Peyer's patch (tissue), 4 donors: Measurements from ENCODE around the gene WDR48. TPM values are rescaled to one million over a fixed set of nuclear protein-coding genes. Genes with fewer than 3 reads are reported as not detected.

Experiments
- DNase-seq, 3 donors: peaks; one replicate each; pipeline ENCODE4 v3.0.0-alpha.2; 2017 to 2019
- H3K27ac ChIP-seq, 4 donors: fragments of 200-600 bp; sonication (generic); one replicate each; pipeline ENCODE4 v1.5.1; 2016 to 2019
- H3K27me3 ChIP-seq, 2 donors: fragments of 200-600 bp; sonication (generic); one replicate each; pipeline ENCODE4 v1.5.1; 2019
- H3K36me3 ChIP-seq, 3 donors: fragments of 200-600 bp; sonication (generic); one replicate each; pipeline ENCODE4 v1.5.1; 2016 to 2019
- H3K4me1 ChIP-seq, 4 donors: fragments of 200-600 bp; sonication (generic); one replicate each; pipeline ENCODE4 v1.5.1; 2016 to 2019
- H3K4me3 ChIP-seq, 4 donors: fragments of 200-600 bp; sonication (generic); 1 replicate in 3 of 4; 2 replicates in 1 of 4; pipeline ENCODE4 v1.5.1; 2016 to 2019; ENCODE audit warnings: mild to moderate bottlenecking in 1 of 4
- H3K9me3 ChIP-seq, 4 donors: fragments of 200-600 bp; sonication (generic); one replicate each; pipeline ENCODE4 v1.5.1; 2016 to 2019; ENCODE audit warnings: mild to moderate bottlenecking in 1 of 4
- POLR2A ChIP-seq, 2 donors: fragments of 450-650 bp; IDR thresholded peaks; one replicate each; pipeline ENCODE4 v1.5.1; 2017; ENCODE audit warnings: antibody characterized with exemption in 2 of 2, mild to moderate bottlenecking in 2 of 2, moderate library complexity in 2 of 2
- total RNA-seq, 4 donors: library from RNA; depleted of rRNA; stranded (reverse); fragments of >200 nt; gene quantifications; one replicate each; pipeline ENCODE4 v1.1.0, GENCODE V29; 2016
- TF ChIP-seq, protein P1 (sequence below), 6 experiments: fragments of 450-650 bp in 4 of 6; fragments of 200-600 bp in 2 of 6; sonication (generic) in 1 of 6; IDR thresholded peaks; one replicate each; pipeline ENCODE4 v1.5.1; 2017 to 2019; ENCODE audit warnings: antibody characterized with exemption in 6 of 6, mild to moderate bottlenecking in 3 of 6, moderate library complexity in 1 of 6

WDR48 gene
- total RNA-seq, 4 donors from 2014 or later: 24.2 to 35.5 (median 31.2) TPM

DNA sequence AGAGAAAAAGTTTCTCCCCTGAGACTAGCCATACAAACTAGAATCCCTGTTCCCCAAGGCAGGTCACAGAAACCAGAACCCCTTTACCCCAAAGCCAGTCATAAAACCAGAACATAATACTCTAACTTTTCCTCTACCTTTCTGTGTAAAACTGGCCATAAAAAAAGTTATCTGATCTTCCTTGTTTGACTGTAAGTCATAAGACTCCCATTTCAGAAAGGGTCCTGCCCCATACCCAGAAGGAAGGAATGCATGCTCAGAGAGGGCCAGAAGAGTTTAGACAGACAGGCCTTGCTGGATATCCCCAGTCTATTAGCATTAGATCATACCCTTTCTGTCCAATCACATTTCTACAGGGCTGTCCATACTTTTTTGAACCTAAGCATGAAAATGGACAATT lies 27.3 kb upstream of the WDR48 start:
- H3K4me3 ChIP-seq: no peak overlapping the region
- no peaks in the 10 kb centered on the region for H3K9me3 ChIP-seq
- no peaks in the 10 kb centered on the region for H3K27me3 ChIP-seq
- no peaks in the 10 kb centered on the region for H3K4me1 ChIP-seq
- H3K36me3 ChIP-seq: no peaks in the 10 kb centered on the region
- DNase-seq: no peak
- no peak overlapping the region for H3K27ac ChIP-seq
- TF ChIP-seq, protein P1, sequence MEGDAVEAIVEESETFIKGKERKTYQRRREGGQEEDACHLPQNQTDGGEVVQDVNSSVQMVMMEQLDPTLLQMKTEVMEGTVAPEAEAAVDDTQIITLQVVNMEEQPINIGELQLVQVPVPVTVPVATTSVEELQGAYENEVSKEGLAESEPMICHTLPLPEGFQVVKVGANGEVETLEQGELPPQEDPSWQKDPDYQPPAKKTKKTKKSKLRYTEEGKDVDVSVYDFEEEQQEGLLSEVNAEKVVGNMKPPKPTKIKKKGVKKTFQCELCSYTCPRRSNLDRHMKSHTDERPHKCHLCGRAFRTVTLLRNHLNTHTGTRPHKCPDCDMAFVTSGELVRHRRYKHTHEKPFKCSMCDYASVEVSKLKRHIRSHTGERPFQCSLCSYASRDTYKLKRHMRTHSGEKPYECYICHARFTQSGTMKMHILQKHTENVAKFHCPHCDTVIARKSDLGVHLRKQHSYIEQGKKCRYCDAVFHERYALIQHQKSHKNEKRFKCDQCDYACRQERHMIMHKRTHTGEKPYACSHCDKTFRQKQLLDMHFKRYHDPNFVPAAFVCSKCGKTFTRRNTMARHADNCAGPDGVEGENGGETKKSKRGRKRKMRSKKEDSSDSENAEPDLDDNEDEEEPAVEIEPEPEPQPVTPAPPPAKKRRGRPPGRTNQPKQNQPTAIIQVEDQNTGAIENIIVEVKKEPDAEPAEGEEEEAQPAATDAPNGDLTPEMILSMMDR (IDR thresholded peaks at IDR 0.05): no peak
- TF ChIP-seq POLR2A (IDR thresholded peaks at IDR 0.05): no peak

DNA sequence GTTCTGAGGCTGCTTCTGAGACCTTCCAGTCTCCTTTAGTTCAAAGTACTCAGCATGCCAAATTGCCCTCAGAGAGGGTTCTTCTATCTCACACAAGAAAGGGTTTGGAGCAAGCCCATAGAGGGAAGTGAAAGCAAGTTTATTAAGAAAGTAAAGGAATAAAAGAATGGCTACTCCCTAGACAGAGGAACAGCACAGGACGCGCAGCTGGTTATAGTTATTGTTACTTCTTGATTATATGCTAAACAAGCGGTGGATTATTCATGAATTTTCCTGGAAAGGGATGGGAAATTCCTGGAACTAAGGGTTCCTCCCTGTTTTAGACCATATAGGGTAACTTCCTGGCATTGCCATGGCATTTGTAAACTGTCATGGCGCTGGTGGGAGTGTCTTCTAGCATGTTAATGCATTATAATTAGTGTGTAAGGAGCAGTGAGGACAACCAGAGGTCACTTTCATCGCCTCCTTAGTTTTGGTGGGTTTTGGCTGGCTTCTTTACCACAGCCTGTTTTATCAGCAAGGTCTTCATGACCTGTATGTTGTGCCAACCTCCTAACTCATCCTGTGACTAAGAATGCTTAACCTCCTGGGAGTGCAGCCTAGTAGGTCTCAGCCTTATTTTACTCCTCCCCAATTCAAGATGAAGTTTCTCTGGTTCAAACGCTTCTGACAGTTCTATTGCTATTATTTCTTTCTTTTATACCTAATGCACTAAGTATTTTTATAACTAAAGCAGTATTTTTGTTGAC lies 26.4 kb upstream of the WDR48 start:
- Histone ChIP-seq H3K27me3 (no peaks in the 10 kb centered on the region), H3K9me3 (no peaks in the 10 kb centered on the region), H3K4me1 (no peaks in the 10 kb centered on the region), H3K27ac (no peak overlapping the region), H3K36me3 (no peaks in the 10 kb centered on the region), H3K4me3 (no peak overlapping the region)
- no peak for TF ChIP-seq POLR2A (IDR thresholded peaks at IDR 0.05)
- TF ChIP-seq, protein P1 (IDR thresholded peaks at IDR 0.05): no peak
- no peak for DNase-seq

DNA sequence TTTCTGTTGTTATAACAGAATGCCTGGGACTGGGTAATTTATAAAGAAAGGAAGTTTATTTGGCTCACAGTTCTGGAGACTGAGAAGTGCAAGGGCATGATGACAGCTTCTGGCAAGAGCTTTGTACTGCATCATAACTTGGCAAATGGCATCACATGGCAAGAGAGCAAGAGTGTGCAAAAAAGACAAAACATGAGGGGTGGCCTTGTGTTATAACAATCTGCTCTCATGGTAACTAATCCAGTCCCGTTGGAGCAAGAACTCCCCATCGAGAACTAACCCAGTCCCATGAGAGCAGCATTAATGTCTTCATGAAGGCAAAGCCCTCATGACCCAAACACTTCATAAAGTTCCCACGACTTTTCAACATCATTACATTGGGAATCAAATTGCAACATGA lies 23.3 kb upstream of the WDR48 start:
- TF ChIP-seq, protein P1 (IDR thresholded peaks at IDR 0.05): no peak
- no peak for TF ChIP-seq POLR2A (IDR thresholded peaks at IDR 0.05)
- DNase-seq: no peak
- Histone ChIP-seq H3K9me3 (no peaks in the 10 kb centered on the region), H3K4me3 (no peak overlapping the region), H3K27ac (no peak overlapping the region), H3K36me3 (no peaks in the 10 kb centered on the region), H3K27me3 (no peaks in the 10 kb centered on the region), H3K4me1 (no peaks in the 10 kb centered on the region)

DNA sequence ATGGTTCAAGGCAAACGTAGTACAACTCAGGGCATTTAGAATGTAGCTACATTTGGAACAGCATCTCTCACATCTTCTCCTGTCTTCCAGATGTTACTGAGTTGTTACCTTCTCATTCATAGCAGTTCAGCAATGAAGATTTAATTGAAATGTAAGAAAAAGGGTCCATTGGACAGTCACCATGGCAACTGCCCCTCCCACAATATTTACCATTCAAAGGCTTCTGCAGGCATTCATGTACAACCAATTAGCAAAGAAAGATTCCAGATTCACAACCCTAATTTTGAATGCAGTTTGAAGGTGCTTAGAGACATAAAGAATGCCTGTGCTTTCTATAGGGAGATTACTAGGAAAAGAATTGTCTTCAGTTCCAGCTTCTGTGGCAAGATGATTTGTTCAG lies 22.3 kb upstream of the WDR48 start:
- Histone ChIP-seq H3K4me3 (no peak overlapping the region), H3K36me3 (no peaks in the 10 kb centered on the region), H3K27me3 (no peaks in the 10 kb centered on the region), H3K27ac (no peak overlapping the region), H3K4me1 (no peaks in the 10 kb centered on the region), H3K9me3 (peaks cover 0 to 2% (median 0%) of the 10 kb centered on the region in 4 donors)
- TF ChIP-seq, protein P1 (IDR thresholded peaks at IDR 0.05): no peak
- no peak for TF ChIP-seq POLR2A (IDR thresholded peaks at IDR 0.05)
- DNase-seq: no peak

DNA sequence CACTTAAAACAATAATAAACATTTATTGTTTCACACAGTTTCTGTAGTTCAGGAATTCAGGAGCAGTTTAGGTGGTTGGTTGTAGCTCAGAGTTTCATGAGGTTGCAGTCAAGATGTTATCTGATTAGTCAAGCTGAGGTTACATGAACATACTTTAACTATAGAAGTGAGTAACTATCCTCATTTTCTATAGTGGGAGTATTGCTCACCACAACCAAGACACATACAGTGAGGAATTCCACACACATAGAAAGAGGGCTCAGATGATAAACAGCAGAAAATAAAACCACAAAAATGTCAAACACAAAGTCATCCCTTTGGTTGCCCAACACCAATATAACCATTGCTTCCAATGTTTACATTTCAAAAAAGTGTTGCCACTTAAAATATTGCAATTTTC lies 13.7 kb upstream of the WDR48 start:
- no peaks in the 10 kb centered on the region for H3K4me1 ChIP-seq
- TF ChIP-seq, protein P1 (IDR thresholded peaks at IDR 0.05): no peak
- no peak for TF ChIP-seq POLR2A (IDR thresholded peaks at IDR 0.05)
- no peaks in the 10 kb centered on the region for H3K27me3 ChIP-seq
- no peak overlapping the region for H3K4me3 ChIP-seq
- peaks cover 0 to 2% (median 0%) of the 10 kb centered on the region in 4 donors for H3K9me3 ChIP-seq
- H3K36me3 ChIP-seq: no peaks in the 10 kb centered on the region
- no peak overlapping the region for H3K27ac ChIP-seq
- DNase-seq: no peak
